HL-60 (cell line): ENCODE results near the gene PSMD1.
A peak's percentile ranks its signal among the peaks of the same experiment; 100 is the strongest.

ENCODE experiments used
- DNase-seq, 2 experiments: peaks; one replicate each; pipeline ENCODE4 v3.0.0-alpha.2; 2010 to 2020; ENCODE audit warnings: low read depth in 1 of 2, low spot score in 1 of 2
- H3K27ac ChIP-seq: fragments of 250-450 bp; sonication (Bioruptor Pico); replicated peaks from 2 replicates; pipeline ENCODE4 v1.5.1; 2020; ENCODE audit warnings: mild to moderate bottlenecking, moderate library complexity
- H3K27me3 ChIP-seq: fragments of 250-450 bp; sonication (Bioruptor Pico); 2 replicates; pipeline ENCODE4 v1.5.1; 2021; ENCODE audit warnings: mild to moderate bottlenecking, moderate library complexity; ENCODE audit not compliant: insufficient read depth, poor library complexity, severe bottlenecking
- H3K4me3 ChIP-seq: replicated peaks from 2 replicates; pipeline ENCODE4 v1.5.1; 2011; ENCODE audit warnings: mild to moderate bottlenecking, control low read depth, low read length; ENCODE audit not compliant: insufficient read depth
- GABPA ChIP-seq: IDR thresholded peaks from 2 replicates; pipeline ENCODE4 v1.6.1; 2012; ENCODE audit warnings: low read depth
- POLR2AphosphoS5 ChIP-seq: IDR thresholded peaks from 2 replicates; pipeline ENCODE4 v1.6.1; 2012; ENCODE audit warnings: low read depth
- SPI1 ChIP-seq: IDR thresholded peaks from 2 replicates; pipeline ENCODE4 v1.6.1; 2012; ENCODE audit warnings: low read depth, mild to moderate bottlenecking, borderline replicate concordance
- TF ChIP-seq, protein P1 (sequence below): IDR thresholded peaks from one replicate; pipeline ENCODE4 v1.5.1; 2011; ENCODE audit warnings: low read length, control low read depth, inconsistent platforms; ENCODE audit not compliant: insufficient read depth
- TF ChIP-seq, protein P2 (sequence below): IDR thresholded peaks from 2 replicates; pipeline ENCODE4 v1.6.1; 2012; ENCODE audit warnings: low read depth; ENCODE audit not compliant: insufficient replicate concordance

PSMD1 gene

DNA sequence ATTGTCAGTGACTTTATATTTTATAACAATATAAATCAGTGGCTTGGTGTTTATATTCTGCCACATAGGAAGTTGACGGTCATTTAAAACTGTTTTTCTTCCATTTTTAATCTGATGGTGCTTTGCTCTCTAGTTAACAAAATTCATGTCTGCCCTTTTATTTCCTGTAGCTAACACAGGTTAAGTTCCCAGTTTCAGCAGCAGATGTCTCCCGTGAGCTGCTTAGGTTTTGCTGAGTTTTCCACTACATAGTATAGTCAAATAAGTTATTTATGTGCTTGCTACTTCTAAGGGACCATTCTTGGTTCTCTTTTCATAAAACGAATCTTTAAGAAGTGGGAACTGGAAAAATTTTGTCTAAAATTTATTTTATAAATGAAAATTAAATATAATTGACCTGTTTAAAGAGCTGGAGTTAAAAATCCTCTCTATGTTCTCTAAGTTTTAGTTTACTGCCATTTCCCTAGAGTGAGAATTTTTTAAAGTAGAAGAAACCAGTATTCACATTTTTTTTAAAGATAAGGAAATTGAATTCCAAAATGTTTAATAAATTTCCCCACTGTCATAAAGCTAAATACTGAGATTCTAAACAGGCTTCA lies 47.5 kb downstream of the PSMD1 start:
- TF ChIP-seq, protein P1, sequence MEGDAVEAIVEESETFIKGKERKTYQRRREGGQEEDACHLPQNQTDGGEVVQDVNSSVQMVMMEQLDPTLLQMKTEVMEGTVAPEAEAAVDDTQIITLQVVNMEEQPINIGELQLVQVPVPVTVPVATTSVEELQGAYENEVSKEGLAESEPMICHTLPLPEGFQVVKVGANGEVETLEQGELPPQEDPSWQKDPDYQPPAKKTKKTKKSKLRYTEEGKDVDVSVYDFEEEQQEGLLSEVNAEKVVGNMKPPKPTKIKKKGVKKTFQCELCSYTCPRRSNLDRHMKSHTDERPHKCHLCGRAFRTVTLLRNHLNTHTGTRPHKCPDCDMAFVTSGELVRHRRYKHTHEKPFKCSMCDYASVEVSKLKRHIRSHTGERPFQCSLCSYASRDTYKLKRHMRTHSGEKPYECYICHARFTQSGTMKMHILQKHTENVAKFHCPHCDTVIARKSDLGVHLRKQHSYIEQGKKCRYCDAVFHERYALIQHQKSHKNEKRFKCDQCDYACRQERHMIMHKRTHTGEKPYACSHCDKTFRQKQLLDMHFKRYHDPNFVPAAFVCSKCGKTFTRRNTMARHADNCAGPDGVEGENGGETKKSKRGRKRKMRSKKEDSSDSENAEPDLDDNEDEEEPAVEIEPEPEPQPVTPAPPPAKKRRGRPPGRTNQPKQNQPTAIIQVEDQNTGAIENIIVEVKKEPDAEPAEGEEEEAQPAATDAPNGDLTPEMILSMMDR, result peak; percentile 57
- no peak for TF ChIP-seq SPI1
- TF ChIP-seq, protein P2, sequence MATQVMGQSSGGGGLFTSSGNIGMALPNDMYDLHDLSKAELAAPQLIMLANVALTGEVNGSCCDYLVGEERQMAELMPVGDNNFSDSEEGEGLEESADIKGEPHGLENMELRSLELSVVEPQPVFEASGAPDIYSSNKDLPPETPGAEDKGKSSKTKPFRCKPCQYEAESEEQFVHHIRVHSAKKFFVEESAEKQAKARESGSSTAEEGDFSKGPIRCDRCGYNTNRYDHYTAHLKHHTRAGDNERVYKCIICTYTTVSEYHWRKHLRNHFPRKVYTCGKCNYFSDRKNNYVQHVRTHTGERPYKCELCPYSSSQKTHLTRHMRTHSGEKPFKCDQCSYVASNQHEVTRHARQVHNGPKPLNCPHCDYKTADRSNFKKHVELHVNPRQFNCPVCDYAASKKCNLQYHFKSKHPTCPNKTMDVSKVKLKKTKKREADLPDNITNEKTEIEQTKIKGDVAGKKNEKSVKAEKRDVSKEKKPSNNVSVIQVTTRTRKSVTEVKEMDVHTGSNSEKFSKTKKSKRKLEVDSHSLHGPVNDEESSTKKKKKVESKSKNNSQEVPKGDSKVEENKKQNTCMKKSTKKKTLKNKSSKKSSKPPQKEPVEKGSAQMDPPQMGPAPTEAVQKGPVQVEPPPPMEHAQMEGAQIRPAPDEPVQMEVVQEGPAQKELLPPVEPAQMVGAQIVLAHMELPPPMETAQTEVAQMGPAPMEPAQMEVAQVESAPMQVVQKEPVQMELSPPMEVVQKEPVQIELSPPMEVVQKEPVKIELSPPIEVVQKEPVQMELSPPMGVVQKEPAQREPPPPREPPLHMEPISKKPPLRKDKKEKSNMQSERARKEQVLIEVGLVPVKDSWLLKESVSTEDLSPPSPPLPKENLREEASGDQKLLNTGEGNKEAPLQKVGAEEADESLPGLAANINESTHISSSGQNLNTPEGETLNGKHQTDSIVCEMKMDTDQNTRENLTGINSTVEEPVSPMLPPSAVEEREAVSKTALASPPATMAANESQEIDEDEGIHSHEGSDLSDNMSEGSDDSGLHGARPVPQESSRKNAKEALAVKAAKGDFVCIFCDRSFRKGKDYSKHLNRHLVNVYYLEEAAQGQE, result no peak
- no peaks in the 10 kb centered on the region for H3K27me3 ChIP-seq
- no peak overlapping the region for H3K4me3 ChIP-seq
- no peak overlapping the region for H3K27ac ChIP-seq
- DNase-seq, result peak; percentile 12 to 55

DNA sequence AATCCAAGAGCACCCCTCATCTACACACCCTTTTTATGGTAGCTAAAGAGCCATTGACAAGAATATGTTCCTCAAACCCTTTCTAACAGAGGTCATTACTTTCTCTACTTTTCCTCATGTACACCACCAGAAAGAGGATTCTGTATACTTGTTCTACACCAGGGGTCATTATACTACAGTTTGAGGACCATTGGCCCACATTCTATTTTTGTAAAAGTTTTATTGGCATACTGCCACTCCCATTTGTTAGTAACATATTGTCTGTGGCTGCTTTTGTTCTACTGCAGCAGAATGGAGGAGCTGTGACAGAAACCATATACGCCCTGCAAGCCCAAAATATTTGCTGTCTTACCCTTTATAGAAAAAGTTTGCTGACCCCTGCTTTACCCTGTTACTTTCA lies 53.9 kb downstream of the PSMD1 start:
- Histone ChIP-seq H3K4me3 (no peak overlapping the region), H3K27ac (no peak overlapping the region), H3K27me3 (no peaks in the 10 kb centered on the region)
- DNase-seq, result no peak
- no peak for TF ChIP-seq POLR2AphosphoS5

DNA sequence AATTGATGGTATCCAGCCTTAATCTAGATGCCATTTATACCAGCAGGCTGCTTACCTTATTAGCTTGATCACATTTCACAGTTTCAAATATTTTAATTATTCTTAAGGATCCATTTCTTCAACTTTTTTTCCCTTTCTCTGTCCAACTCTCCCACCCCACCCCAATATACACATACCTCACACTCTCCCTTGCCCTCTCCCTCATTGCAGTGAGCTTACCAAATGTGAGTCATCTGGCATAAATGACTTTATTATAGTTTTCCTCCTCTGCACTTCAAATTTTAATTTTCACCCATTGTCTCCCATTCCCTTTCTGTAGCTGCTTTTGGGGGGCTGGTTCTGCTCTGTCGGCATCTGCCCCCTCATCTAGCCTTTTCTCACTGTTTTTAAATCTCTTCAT lies 55.3 kb downstream of the PSMD1 start:
- Histone ChIP-seq H3K4me3 (no peak overlapping the region), H3K27ac (no peak overlapping the region), H3K27me3 (no peaks in the 10 kb centered on the region)
- TF ChIP-seq SPI1, result no peak
- TF ChIP-seq, protein P1, result no peak
- no peak for TF ChIP-seq GABPA
- TF ChIP-seq POLR2AphosphoS5, result no peak
- TF ChIP-seq, protein P2, result no peak
- no peak for DNase-seq

DNA sequence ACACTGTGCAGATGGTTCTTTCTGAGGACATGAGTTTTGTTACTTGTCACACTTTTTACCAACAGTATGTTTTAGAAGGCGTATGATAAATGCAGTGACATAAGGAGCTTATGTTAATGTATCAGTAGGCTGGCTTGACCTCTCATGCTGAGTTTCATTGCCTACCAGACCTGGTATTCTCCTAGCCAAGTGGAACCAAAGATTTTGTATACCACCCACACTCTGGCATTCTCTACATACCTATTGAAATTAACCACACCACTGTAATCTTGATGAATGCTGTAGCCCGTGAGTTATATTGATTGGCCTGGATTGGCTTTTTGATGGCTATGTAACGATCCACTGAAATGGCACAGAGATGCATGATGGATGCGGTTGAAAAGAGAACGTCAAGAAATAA lies 56.8 kb downstream of the PSMD1 start:
- TF ChIP-seq, protein P2, result no peak
- TF ChIP-seq POLR2AphosphoS5, result no peak
- no peak for TF ChIP-seq GABPA
- TF ChIP-seq, protein P1, result no peak
- no peak for TF ChIP-seq SPI1

More for the DNA sequence above, 56.8 kb downstream of the PSMD1 start:
- DNase-seq, result no peak
- Histone ChIP-seq H3K27ac (no peak overlapping the region), H3K4me3 (no peak overlapping the region), H3K27me3 (no peaks in the 10 kb centered on the region)
